Heart left ventricle (tissue), 16 donors: ENCODE data around the gene PRC1. TPM values are rescaled to one million over a fixed set of nuclear protein-coding genes. Genes with fewer than 3 reads are reported as not detected.

Experiments
- ATAC-seq, 4 donors: fragments of 200-7000 bp; cut with Tn5 transposase; one replicate each; pipeline ENCODE4 v1.9.1; 2020 to 2022; ENCODE audit warnings: moderate library complexity in 4 of 4, mild to moderate bottlenecking in 3 of 4, moderate number of reproducible peaks in 1 of 4
- DNase-seq, 5 donors: peaks; one replicate each; pipeline ENCODE4 v3.0.0-alpha.2; 2020
- H3K27ac ChIP-seq, 12 donors: fragments of 200-600 bp; sonication (generic) in 4 of 12; one replicate each; pipeline versions ENCODE4 v1.5.0 to v1.8.0; 2016 to 2022; ENCODE audit warnings: mild to moderate bottlenecking in 2 of 12
- H3K27me3 ChIP-seq, 9 donors: fragments of 200-600 bp; sonication (generic) in 2 of 9; one replicate each; pipeline versions ENCODE4 v1.5.1 to v1.8.0; 2016 to 2022; ENCODE audit warnings: mild to moderate bottlenecking in 3 of 9
- H3K36me3 ChIP-seq, 9 donors: fragments of 200-600 bp; sonication (generic) in 2 of 9; one replicate each; pipeline versions ENCODE4 v1.5.0 to v1.8.0; 2018 to 2022; ENCODE audit warnings: mild to moderate bottlenecking in 2 of 9
- H3K4me1 ChIP-seq, 12 donors: fragments of 200-600 bp; sonication (generic) in 4 of 12; one replicate each; pipeline versions ENCODE4 v1.5.0 to v1.8.0; 2016 to 2022; ENCODE audit warnings: mild to moderate bottlenecking in 3 of 12
- H3K4me3 ChIP-seq, 12 donors: fragments of 200-600 bp; sonication (generic) in 4 of 12; one replicate each; pipeline versions ENCODE4 v1.5.0 to v1.8.0; 2017 to 2022; ENCODE audit warnings: mild to moderate bottlenecking in 9 of 12, moderate library complexity in 4 of 12
- H3K9me3 ChIP-seq, 12 donors: fragments of 200-600 bp; sonication (generic) in 4 of 12; one replicate each; pipeline versions ENCODE4 v1.5.0 to v1.8.0; 2016 to 2022; ENCODE audit warnings: mild to moderate bottlenecking in 1 of 12
- CTCF ChIP-seq, 12 donors: fragments of 200-600 bp; sonication (generic) in 4 of 12; IDR thresholded peaks; one replicate each; pipeline versions ENCODE4 v1.5.0 to v1.8.0; 2018 to 2022; ENCODE audit warnings: antibody characterized with exemption in 12 of 12, mild to moderate bottlenecking in 5 of 12
- POLR2A ChIP-seq, 2 donors: fragments of 450-650 bp; IDR thresholded peaks; one replicate each; pipeline ENCODE4 v1.6.1; 2017; ENCODE audit warnings: antibody characterized with exemption in 2 of 2, mild to moderate bottlenecking in 2 of 2, moderate library complexity in 2 of 2
- WGBS, 4 donors: extraction: QIAGEN DNeasy Blood & Tissue Kit in 2 of 4; methylation state at CpG; one replicate each; pipeline versions ENCODE4 v1.1.5 to v1.1.7; 2013 to 2018; 5-methylcytosine and 5-hydroxymethylcytosine counted together
- intact Hi-C, 10 donors: fragments of 100-400 bp; cut with DNase I; formaldehyde crosslinking; loops; one replicate each; pipeline versions ENCODE4 v1.11.1 to v1.14.2; 2022
- long read RNA-seq, 3 donors: library from polyadenylated mRNA; unstranded; transcript quantifications; one replicate each; pipeline ENCODE4 v2.0.0, GENCODE V29; 2020 to 2021
- polyA plus RNA-seq, 2 donors: library from polyadenylated mRNA; stranded (reverse); fragments of 200-250 nt; gene quantifications; one replicate each; pipeline ENCODE4 v1.2.3, GENCODE V29; 2013
- total RNA-seq, 9 donors: library from RNA; depleted of rRNA in 2 of 9; stranded (reverse); fragments of >200 nt in 2 of 9; fragmentation: NEBNext Ultra II Directional in 3 of 9; extraction: Animal tissue kit (Norgen Biotek cat#: 25700) in 3 of 9; gene quantifications; one replicate each; pipeline versions ENCODE4 v1.1.0 to v1.2.4, GENCODE V29; 2016 to 2023
- donor health status: ischemic (EF 13 %, LVEDD 7.1; RV severe dilation, severe dysfunction).
- donor health status: healthy with polysubstance abuse.
- donor health status: DM: no; HTN: yes; CAD: no.
- donor health status: DM: no; HTN: no; CAD: no.
- donor health status: ischemic (EF 25% LVEDD 6.9; RV normal size, moderate dysfunction).
- donor health status: ischemic (EF 25% LVEDD 5.7; RV mildly dilated, moderate dysfunction).
- donor health status: healthy.
- donor health status: DM: yes; HTN: yes; CAD: no.
- donor health status: ischemic (EF 35%, LVEDD 5.7; RV mildly dilated, moderate dysfunction).
- donor health status: nonischemic (EF 11% LVEDD 7.7; RV severe dilation, severe dysfunction).
- donor health status: DM: yes; HTN: yes; CAD: no.
- donor health status: PGD.
- donor health status: ischemic (EF 29% LVEDD 5.4; RV normal size, mild dysfunction).
- donor health status: nonischemic (EF 23%, LVEDD 6.1; RV moderate dilation, normal function).

PRC1 gene, protein sequence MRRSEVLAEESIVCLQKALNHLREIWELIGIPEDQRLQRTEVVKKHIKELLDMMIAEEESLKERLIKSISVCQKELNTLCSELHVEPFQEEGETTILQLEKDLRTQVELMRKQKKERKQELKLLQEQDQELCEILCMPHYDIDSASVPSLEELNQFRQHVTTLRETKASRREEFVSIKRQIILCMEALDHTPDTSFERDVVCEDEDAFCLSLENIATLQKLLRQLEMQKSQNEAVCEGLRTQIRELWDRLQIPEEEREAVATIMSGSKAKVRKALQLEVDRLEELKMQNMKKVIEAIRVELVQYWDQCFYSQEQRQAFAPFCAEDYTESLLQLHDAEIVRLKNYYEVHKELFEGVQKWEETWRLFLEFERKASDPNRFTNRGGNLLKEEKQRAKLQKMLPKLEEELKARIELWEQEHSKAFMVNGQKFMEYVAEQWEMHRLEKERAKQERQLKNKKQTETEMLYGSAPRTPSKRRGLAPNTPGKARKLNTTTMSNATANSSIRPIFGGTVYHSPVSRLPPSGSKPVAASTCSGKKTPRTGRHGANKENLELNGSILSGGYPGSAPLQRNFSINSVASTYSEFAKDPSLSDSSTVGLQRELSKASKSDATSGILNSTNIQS
- total RNA-seq (10 to 100 TPM in 2 of 9 donors, 1 to 10 TPM in 7; 3.1 to 25.7 (median 4.7) TPM), polyA plus RNA-seq (1 to 10 TPM; 1.9 to 4.7 TPM)
- long read RNA-seq, donor 1, result 0 reads
- long read RNA-seq, donor 2, partial matches to known transcripts, result 2 of 4 reads
- long read RNA-seq, donor 2, other reads (novel, unspliced or antisense), result 2 of 4 reads
- long read RNA-seq, donor 3, partial matches to known transcripts, result 2 of 2 reads
- long read RNA-seq, donor 3, other reads (novel, unspliced or antisense), result 0 of 2 reads

DNA sequence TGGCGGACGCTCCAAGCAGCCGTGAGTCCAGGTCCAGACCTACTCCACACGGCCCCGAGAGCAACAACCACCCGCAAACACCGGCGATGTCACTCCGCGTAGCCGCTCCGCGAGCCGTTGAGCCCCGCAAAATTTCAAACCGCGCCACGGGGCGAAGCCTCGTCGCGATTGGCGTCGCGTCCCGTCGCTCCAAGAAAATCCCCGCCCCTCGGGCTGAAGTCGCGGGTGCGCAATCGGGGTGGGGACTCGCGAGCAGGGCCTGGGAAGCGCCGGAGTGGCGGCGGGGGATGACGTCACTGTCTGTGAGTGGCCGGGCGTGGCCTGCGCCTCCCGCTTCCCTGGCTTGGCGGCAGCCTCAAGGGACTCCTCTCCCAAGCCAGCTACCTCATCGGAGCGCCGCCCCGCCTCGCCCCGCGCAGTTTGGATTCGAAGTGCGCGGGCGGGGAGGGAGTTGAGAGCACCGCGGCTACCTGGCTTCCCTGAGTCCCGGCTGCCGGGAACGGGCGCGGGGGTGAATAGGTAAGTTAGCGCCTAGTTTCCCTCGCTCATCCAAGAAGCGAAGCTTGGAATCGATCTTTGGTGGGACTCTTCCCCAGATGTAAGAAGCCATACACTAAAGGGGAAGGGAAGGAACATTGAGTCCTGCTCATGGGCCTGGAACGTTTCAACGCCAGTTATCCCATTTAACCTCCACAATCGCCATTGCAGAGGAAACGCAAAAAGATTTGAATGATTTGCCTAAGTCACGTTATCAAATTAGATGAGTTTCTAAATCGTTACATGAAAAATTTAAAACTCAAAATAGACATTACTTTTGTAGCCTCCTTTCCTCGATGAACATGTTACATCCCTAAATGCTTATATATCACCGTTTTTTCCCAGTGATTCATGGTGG, at the start of gene PRC1:
Gene PRC1, minus strand, starts transcription at position 119 of the 895 bp plus-strand sequence. Its CDS starts 118 bp downstream, at position 1.
- DNase-seq (peak; percentile 98 to 99 (median 99)), ATAC-seq (peak; percentile 99 to 100 (median 100))
- H3K4me3 ChIP-seq, result peak within 1 kb of the TSS; percentile 58 to 99 (median 86)
- WGBS, 4 donors, result 0 to 1% (median 0%) methylated on average over 19 to 75 of the region's 75 CpGs
- H3K36me3 ChIP-seq, result peaks cover 0 to 24% (median 19%) of the 10 kb centered on the region in 9 donors
- H3K27ac ChIP-seq, result peak within 1 kb of the TSS; percentile 54 to 91 (median 82)
- no peaks in the 10 kb centered on the region for H3K9me3 ChIP-seq
- TF ChIP-seq CTCF (IDR thresholded peaks at IDR 0.05) (no peak), POLR2A (IDR thresholded peaks at IDR 0.05) (peak in 1 of 2 donors; percentile 64)
- no peaks in the 10 kb centered on the region for H3K27me3 ChIP-seq
- H3K4me1 ChIP-seq, result peaks cover 0 to 19% (median 3%) of the 10 kb centered on the region in 12 donors
- intact Hi-C loops, result loop anchor here in 3 of 10 donors (2.0 to 5.0 kb wide), 2 partner anchors 37 to 60 kb away; partner anchors contain the start of gene UNC45A (in 1 of the 3)

GRCh38 chr15:91043202-91043874, 49.0 kb upstream of the PRC1 start:
- no peak for TF ChIP-seq POLR2A (IDR thresholded peaks at IDR 0.05)
- TF ChIP-seq CTCF (IDR thresholded peaks at IDR 0.05), result no peak
- Histone ChIP-seq H3K4me1 (no peaks in the 10 kb centered on the region), H3K27me3 (peaks cover 0 to 9% (median 0%) of the 10 kb centered on the region in 9 donors), H3K27ac (no peak overlapping the region), H3K36me3 (no peaks in the 10 kb centered on the region), H3K9me3 (no peaks in the 10 kb centered on the region), H3K4me3 (no peak overlapping the region)
- WGBS, 4 donors, result 81 to 89% (median 87%) methylated on average over 10 to 11 of the region's 11 CpGs
- intact Hi-C loops, result no loop called here
- DNase-seq (no peak), ATAC-seq (no peak)

GRCh38 chr15:91040856-91041255, 46.5 kb upstream of the PRC1 start:
- intact Hi-C loops, result no loop called here
- WGBS, 4 donors, result 71 to 83% (median 76%) methylated on average over 8 of the region's 8 CpGs
- no peak for TF ChIP-seq CTCF (IDR thresholded peaks at IDR 0.05)
- TF ChIP-seq POLR2A (IDR thresholded peaks at IDR 0.05), result no peak

More at GRCh38 chr15:91040856-91041255, 46.5 kb upstream of the PRC1 start:
- H3K4me3 ChIP-seq, result no peak overlapping the region
- no peak for DNase-seq
- H3K27ac ChIP-seq, result no peak overlapping the region
- no peaks in the 10 kb centered on the region for H3K9me3 ChIP-seq
- peaks cover 0 to 14% (median 0%) of the 10 kb centered on the region in 9 donors for H3K27me3 ChIP-seq
- no peaks in the 10 kb centered on the region for H3K4me1 ChIP-seq
- no peaks in the 10 kb centered on the region for H3K36me3 ChIP-seq
- ATAC-seq, result no peak
